ENCODE measurements around the gene DCX. TPM values are rescaled to one million over a fixed set of nuclear protein-coding genes. Genes with fewer than 3 reads are reported as not detected.

The DCX gene
- total RNA-seq, 1 experiment from 2014 or later = not detected

DNA sequence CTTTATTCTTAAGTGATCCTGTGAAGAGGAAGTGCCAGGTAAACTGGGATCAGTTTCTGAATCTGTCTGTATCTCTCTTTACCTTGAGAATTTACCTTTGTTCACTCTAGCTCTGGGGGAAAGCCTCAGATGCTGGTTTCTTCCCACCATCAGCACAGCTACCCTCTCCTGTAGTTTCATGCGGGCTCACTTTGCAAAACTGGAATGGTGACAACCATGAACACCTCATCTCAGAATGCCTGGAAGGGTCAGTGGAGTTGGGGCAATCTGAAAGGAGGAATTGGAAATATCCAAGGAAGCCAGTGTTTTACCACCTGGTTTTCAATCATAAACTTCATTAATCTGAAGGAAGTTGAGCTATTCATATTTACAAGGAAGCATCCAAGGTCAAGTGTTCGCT lies 30.8 kb upstream of the DCX start:
- H3K79me2 ChIP-seq (ENCODE audit: insufficient read depth, low read length) = no peaks in the 10 kb centered on the region
- intact Hi-C loops (cut with micrococcal nuclease) = no loop called here
- CTCF ChIA-PET = interaction anchor here (1.2 kb wide), 1 partner anchor 16 kb away, joined by 3 read pairs; no protein-coding TSS in a partner anchor

More for the DNA sequence above, 30.8 kb upstream of the DCX start:
- ChIA-PET RAD21 (ENCODE audit: low non-redundant PET in 1 of 2, low total read pairs in 2 of 2, uncharacterized antibody in 2 of 2, unreplicated experiment in 2 of 2) (no interaction called here), POLR2A (no interaction called here)
- H3K4me2 ChIP-seq (ENCODE audit: low read length) = no peak overlapping the region
- TF ChIP-seq FOSL1 (IDR thresholded peaks at IDR 0.05; ENCODE audit: low read depth) = no peak
- TF ChIP-seq ZFX (IDR thresholded peaks at IDR 0.05) = no peak
- no peak for TF ChIP-seq EGR1 (IDR thresholded peaks at IDR 0.05; ENCODE audit: low read depth)
- no peak for TF ChIP-seq TCF7L2 (IDR thresholded peaks at IDR 0.05; ENCODE audit: borderline replicate concordance, extremely low read depth, insufficient read depth, insufficient read length)
- TF ChIP-seq, protein P1, sequence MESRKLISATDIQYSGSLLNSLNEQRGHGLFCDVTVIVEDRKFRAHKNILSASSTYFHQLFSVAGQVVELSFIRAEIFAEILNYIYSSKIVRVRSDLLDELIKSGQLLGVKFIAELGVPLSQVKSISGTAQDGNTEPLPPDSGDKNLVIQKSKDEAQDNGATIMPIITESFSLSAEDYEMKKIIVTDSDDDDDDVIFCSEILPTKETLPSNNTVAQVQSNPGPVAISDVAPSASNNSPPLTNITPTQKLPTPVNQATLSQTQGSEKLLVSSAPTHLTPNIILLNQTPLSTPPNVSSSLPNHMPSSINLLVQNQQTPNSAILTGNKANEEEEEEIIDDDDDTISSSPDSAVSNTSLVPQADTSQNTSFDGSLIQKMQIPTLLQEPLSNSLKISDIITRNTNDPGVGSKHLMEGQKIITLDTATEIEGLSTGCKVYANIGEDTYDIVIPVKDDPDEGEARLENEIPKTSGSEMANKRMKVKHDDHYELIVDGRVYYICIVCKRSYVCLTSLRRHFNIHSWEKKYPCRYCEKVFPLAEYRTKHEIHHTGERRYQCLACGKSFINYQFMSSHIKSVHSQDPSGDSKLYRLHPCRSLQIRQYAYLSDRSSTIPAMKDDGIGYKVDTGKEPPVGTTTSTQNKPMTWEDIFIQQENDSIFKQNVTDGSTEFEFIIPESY (IDR thresholded peaks at IDR 0.05; ENCODE audit: extremely low read depth, insufficient replicate concordance, low read length) = no peak
- no peak for TF ChIP-seq ELF1 (IDR thresholded peaks at IDR 0.05; ENCODE audit: borderline replicate concordance, low read depth)
- no peak for TF ChIP-seq YY1 (IDR thresholded peaks at IDR 0.05; ENCODE audit: extremely low read depth, insufficient replicate concordance, low read depth, low read length)
- TF ChIP-seq, protein P2, sequence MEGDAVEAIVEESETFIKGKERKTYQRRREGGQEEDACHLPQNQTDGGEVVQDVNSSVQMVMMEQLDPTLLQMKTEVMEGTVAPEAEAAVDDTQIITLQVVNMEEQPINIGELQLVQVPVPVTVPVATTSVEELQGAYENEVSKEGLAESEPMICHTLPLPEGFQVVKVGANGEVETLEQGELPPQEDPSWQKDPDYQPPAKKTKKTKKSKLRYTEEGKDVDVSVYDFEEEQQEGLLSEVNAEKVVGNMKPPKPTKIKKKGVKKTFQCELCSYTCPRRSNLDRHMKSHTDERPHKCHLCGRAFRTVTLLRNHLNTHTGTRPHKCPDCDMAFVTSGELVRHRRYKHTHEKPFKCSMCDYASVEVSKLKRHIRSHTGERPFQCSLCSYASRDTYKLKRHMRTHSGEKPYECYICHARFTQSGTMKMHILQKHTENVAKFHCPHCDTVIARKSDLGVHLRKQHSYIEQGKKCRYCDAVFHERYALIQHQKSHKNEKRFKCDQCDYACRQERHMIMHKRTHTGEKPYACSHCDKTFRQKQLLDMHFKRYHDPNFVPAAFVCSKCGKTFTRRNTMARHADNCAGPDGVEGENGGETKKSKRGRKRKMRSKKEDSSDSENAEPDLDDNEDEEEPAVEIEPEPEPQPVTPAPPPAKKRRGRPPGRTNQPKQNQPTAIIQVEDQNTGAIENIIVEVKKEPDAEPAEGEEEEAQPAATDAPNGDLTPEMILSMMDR (IDR thresholded peaks at IDR 0.05 in 2 of 3, conservative IDR thresholded peaks at IDR 0.05 in 1 of 3; ENCODE audit: borderline replicate concordance in 1 of 3, insufficient read depth in 1 of 3, low read depth in 2 of 3, low read length in 2 of 3) = no peak
- H3K4me1 ChIP-seq (ENCODE audit: control insufficient read depth in 1 of 2, insufficient read depth in 2 of 2, low read length in 2 of 2) = no peaks in the 10 kb centered on the region
- no peaks in the 10 kb centered on the region for H3K9me3 ChIP-seq (ENCODE audit: control insufficient read depth in 1 of 2, insufficient read depth in 1 of 2, low read depth in 1 of 2, low read length in 2 of 2)
- no peaks in the 10 kb centered on the region for H4K20me1 ChIP-seq (ENCODE audit: insufficient read depth)
- BruUV-seq (replicated peaks) = no TSS peak
- no peak overlapping the region for H3K4me3 ChIP-seq (replicated peaks in 1 of 2; ENCODE audit: low read depth in 1 of 2, low read length in 2 of 2)
- no peak overlapping the region for H2AFZ ChIP-seq (ENCODE audit: low read depth, low read length, poor library complexity, severe bottlenecking)
- no peaks in the 10 kb centered on the region for H3K9me2 ChIP-seq (ENCODE audit: insufficient read depth)
- DNase-seq (ENCODE audit: low read depth, low spot score) (no peak), ATAC-seq (no peak)
- H3K27me3 ChIP-seq (ENCODE audit: insufficient read depth, low read length) = no peaks in the 10 kb centered on the region
- no peak overlapping the region for H3K9ac ChIP-seq (ENCODE audit: low read length)
- no peaks in the 10 kb centered on the region for H3K36me3 ChIP-seq (ENCODE audit: control insufficient read depth in 1 of 2, insufficient read depth in 2 of 2, low read length in 2 of 2)
- H3K27ac ChIP-seq (ENCODE audit: low read depth, low read length) = no peak overlapping the region

Data from HCT116 (cell line).